Thyroid gland (tissue), 4 donors: ENCODE measurements around the gene LEF1. TPM values are rescaled to one million over a fixed set of nuclear protein-coding genes. Genes with fewer than 3 reads are reported as not detected.

ENCODE experiments used
- DNase-seq, 2 donors: peaks; one replicate each; pipeline ENCODE4 v3.0.0-alpha.2; 2019
- H3K27ac ChIP-seq, 3 donors: fragments of 200-600 bp; sonication (generic); 1 replicate in 2 of 3; 2 replicates in 1 of 3; pipeline ENCODE4 v1.5.1; 2016 to 2019; ENCODE audit warnings: mild to moderate bottlenecking in 1 of 3, moderate library complexity in 1 of 3
- H3K27me3 ChIP-seq: fragments of 200-600 bp; sonication (generic); one replicate; pipeline ENCODE4 v1.5.1; 2019
- H3K36me3 ChIP-seq, 2 donors: fragments of 200-600 bp; sonication (generic); one replicate each; pipeline ENCODE4 v1.5.1; 2016 to 2019
- H3K4me1 ChIP-seq, 2 donors: fragments of 200-600 bp; sonication (generic); one replicate each; pipeline ENCODE4 v1.5.1; 2017 to 2019
- H3K4me3 ChIP-seq, 3 donors: fragments of 200-600 bp; sonication (generic); replicated peaks in 1 of 3; 1 replicate in 2 of 3; 2 replicates in 1 of 3; pipeline ENCODE4 v1.5.1; 2016; ENCODE audit warnings: mild to moderate bottlenecking in 1 of 3
- H3K9me3 ChIP-seq: fragments of 200-600 bp; sonication (generic); one replicate; pipeline ENCODE4 v1.5.1; 2017
- CTCF ChIP-seq, 6 experiments: fragments of 200-600 bp in 3 of 6; fragments of 450-650 bp in 3 of 6; sonication (generic) in 3 of 6; IDR thresholded peaks; one replicate each; pipeline ENCODE4 v1.5.1; 2016 to 2019; ENCODE audit warnings: antibody characterized with exemption in 6 of 6, mild to moderate bottlenecking in 2 of 6, inconsistent platforms in 1 of 6, moderate library complexity in 1 of 6
- POLR2A ChIP-seq, 2 donors: fragments of 450-650 bp; IDR thresholded peaks; one replicate each; pipeline ENCODE4 v1.6.1; 2017; ENCODE audit warnings: antibody characterized with exemption in 2 of 2, mild to moderate bottlenecking in 2 of 2, moderate library complexity in 1 of 2
- WGBS, 2 donors: methylation state at CpG; one replicate each; pipeline ENCODE4 v1.1.5; 2017; 5-methylcytosine and 5-hydroxymethylcytosine counted together
- intact Hi-C: fragments of 100-400 bp; cut with DNase I; formaldehyde crosslinking; loops from one replicate; pipeline ENCODE4 v1.15.1; 2023
- total RNA-seq, 4 donors: library from RNA; depleted of rRNA; stranded (reverse); fragments of >200 nt; gene quantifications; one replicate each; pipeline ENCODE4 v1.2.3, GENCODE V29; 2016

Gene LEF1
- total RNA-seq, 4 donors from 2014 or later: 4.2 to 24.3 (median 9.9) TPM

- intact Hi-C loops: no loop called here
- no peaks in the 10 kb centered on the region for H3K36me3 ChIP-seq
- H3K9me3 ChIP-seq: no peaks in the 10 kb centered on the region
- H3K27ac ChIP-seq: no peak overlapping the region
- no peak for DNase-seq
- H3K4me3 ChIP-seq: no peak overlapping the region
- H3K27me3 ChIP-seq: no peaks in the 10 kb centered on the region
- 80 to 84% methylated on average over 3 of the region's 3 CpGs for WGBS, 2 donors
- H3K4me1 ChIP-seq: peaks cover 0 to 15% of the 10 kb centered on the region in 2 donors
- TF ChIP-seq CTCF (IDR thresholded peaks at IDR 0.05) (no peak), POLR2A (IDR thresholded peaks at IDR 0.05) (no peak)
Observed at GRCh38 chr4:108144451-108144850, 24.3 kb downstream of the LEF1 start.

- no peaks in the 10 kb centered on the region for H3K9me3 ChIP-seq
- H3K27me3 ChIP-seq: no peaks in the 10 kb centered on the region
- DNase-seq: peak; percentile 9 to 62
- no peak overlapping the region for H3K4me3 ChIP-seq
- WGBS, 2 donors: 31 to 36% methylated on average over 4 of the region's 4 CpGs
- H3K27ac ChIP-seq: peak overlapping the region in 1 of 3 donors; percentile 10
- no peaks in the 10 kb centered on the region for H3K36me3 ChIP-seq
- TF ChIP-seq CTCF (IDR thresholded peaks at IDR 0.05) (no peak), POLR2A (IDR thresholded peaks at IDR 0.05) (no peak)
- intact Hi-C loops: no loop called here
- H3K4me1 ChIP-seq: peaks cover 0 to 15% of the 10 kb centered on the region in 2 donors
Observed at GRCh38 chr4:108143515-108143914, 25.2 kb downstream of the LEF1 start.

DNA sequence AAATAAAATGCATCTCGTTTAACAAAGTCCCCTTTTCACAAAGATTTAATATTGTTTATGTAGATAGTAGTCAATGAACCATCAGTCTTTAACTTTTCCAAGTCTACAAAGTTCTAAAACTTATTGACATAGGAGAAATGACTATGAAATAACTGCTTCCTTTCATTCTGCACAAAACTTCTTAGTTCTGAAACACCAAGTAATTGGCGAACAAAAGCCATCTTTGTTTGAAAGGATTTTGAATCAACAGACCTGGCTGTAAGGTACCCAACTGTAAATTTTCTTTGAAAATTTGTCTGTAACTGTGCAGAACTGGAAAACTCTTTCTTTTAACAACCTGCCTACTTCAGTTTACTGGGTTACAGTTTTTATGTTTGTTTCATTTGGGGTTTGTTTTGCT lies 25.9 kb downstream of the LEF1 start:
- TF ChIP-seq CTCF (IDR thresholded peaks at IDR 0.05): no peak
- no peak for TF ChIP-seq POLR2A (IDR thresholded peaks at IDR 0.05)
- WGBS, 2 donors: 77 to 85% methylated on average over 2 of the region's 2 CpGs
- H3K27me3 ChIP-seq: no peaks in the 10 kb centered on the region
- no peaks in the 10 kb centered on the region for H3K36me3 ChIP-seq
- H3K27ac ChIP-seq: no peak overlapping the region
- no peak overlapping the region for H3K4me3 ChIP-seq
- DNase-seq: no peak
- intact Hi-C loops: no loop called here
- H3K9me3 ChIP-seq: no peaks in the 10 kb centered on the region
- H3K4me1 ChIP-seq: peaks cover 0 to 14% of the 10 kb centered on the region in 2 donors

DNA sequence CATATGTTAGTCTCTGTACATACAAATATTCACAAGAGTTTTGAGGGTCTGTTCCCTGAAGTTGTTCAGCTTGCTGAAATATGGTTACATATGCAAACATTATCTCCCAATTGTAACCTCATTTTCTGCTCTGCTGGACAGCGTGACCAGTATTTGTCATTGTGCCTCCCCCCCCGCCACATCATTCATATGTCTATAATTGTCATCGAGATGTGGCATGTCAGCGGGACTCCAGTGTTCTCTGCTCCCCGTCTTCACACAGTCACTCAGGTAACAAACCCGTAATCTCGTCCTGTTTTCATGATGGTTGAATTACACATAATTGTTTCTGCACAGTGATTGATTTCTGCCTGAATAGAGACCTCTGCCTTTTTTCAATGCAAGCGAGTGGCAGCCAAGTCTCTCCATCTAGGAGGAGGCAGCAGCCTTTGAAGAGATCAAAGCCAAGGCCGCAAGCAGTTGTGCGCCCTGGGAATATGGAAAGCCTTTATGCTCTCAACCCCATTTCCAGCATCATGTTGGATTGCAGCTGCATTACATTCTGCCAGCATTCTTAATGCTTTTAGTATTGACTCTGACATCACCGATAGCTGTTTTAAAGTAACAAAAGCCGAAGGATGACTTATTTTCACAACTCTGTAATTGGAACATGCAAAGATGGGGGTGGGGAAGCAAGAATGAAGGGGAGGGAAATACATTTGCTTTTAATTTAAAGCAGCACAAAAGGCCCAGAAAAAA lies 27.4 kb downstream of the LEF1 start:
- no peaks in the 10 kb centered on the region for H3K9me3 ChIP-seq
- 87 to 89% methylated on average over 12 of the region's 12 CpGs for WGBS, 2 donors
- intact Hi-C loops: no loop called here
- H3K27me3 ChIP-seq: no peaks in the 10 kb centered on the region
- TF ChIP-seq CTCF (IDR thresholded peaks at IDR 0.05) (no peak), POLR2A (IDR thresholded peaks at IDR 0.05) (no peak)
- no peaks in the 10 kb centered on the region for H3K36me3 ChIP-seq
- no peak for DNase-seq
- no peak overlapping the region for H3K27ac ChIP-seq
- no peak overlapping the region for H3K4me3 ChIP-seq
- H3K4me1 ChIP-seq: peaks cover 0 to 6% of the 10 kb centered on the region in 2 donors

- no peak for TF ChIP-seq CTCF (IDR thresholded peaks at IDR 0.05)
- no peak for TF ChIP-seq POLR2A (IDR thresholded peaks at IDR 0.05)
- H3K27ac ChIP-seq: no peak overlapping the region
- no peaks in the 10 kb centered on the region for H3K9me3 ChIP-seq
- H3K4me1 ChIP-seq: peaks cover 0 to 10% of the 10 kb centered on the region in 2 donors
- intact Hi-C loops: no loop called here
- no peaks in the 10 kb centered on the region for H3K36me3 ChIP-seq
- H3K27me3 ChIP-seq: no peaks in the 10 kb centered on the region
- WGBS, 2 donors: 89 to 90% methylated on average over 7 of the region's 7 CpGs
- no peak overlapping the region for H3K4me3 ChIP-seq
- no peak for DNase-seq
Observed at GRCh38 chr4:108140328-108140727, 28.4 kb downstream of the LEF1 start.
